GM18870 (cell line): ENCODE results near the gene SGMS1.
"Not testable (repeated sequence)": the region's sequence is repeated elsewhere in the genome, so short reads cannot be mapped to it uniquely, and the experiment has no call there.

Experiments used
- ATAC-seq: cut with Tn5 transposase; IDR thresholded peaks from one replicate; pipeline ENCODE4 v1.9.1; 2021; ENCODE audit warnings: moderate library complexity; ENCODE audit not compliant: unreplicated experiment

The SGMS1 gene

DNA sequence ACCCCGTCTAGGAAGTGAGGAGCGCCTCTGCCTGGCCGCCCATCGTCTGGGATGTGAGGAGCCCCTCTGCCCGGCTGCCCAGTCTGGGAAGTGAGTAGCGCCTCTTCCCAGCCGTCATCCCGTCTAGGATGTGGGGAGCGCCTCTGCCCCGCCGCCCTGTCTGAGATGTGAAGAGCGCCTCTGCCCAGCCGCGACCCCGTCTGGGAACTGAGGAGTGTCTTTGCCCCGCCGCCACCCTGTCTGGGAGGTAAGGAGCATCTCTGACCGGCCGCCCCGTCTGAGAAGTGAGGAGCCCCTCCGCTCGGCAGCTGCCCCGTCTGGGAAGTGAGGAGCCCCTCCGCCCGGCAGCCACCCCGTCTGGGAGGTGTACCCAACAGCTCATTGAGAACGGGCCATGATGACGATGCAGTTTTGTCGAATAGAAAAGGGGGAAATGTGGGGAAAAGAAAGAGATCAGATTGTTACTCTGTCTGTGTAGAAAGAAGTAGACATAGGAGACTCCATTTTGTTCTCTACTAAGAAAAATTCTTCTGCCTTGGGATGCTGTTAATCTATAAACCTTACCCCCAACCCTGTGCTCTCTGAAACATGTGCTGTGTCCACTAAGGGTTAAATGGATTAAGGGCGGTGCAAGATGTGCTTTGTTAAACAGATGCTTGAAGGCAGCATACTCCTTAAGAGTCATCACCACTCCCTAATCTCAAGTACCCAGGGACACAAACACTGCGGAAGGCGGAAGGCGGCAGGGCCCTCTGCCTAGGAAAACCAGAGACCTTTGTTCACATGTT is 267.9 kb downstream of the SGMS1 start:
- ATAC-seq, result not testable (repeated sequence)

DNA sequence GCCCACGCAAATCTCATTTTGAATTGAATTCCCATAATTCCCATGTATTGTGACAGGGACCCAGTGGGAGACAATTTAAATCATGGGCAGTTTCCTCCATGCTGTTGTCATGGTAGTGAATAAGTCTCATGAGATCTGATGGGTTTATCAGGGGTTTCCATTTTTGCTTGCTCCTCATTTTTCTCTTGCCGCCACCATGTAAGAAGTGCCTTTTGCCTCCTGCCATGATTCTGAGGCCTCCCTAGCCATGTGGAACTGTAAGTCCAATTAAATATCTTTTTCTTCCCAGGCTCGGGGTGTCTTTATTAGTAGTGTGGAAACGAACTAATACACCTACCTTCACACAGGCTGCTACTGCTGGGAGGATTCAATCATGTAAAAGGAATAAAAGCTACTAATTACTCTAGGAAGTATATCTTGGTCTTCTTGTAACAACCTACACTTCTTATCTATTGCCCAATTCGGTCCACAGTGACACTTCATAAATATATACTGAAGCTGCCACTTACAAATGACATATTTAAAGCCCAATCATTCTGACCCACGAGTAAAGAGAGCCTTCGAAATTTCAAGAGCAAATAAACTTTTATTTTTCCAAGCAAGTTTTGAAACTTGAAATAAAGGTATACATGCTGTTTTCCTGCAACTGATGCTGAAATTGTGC is 272.1 kb downstream of the SGMS1 start:
- ATAC-seq, result no peak

DNA sequence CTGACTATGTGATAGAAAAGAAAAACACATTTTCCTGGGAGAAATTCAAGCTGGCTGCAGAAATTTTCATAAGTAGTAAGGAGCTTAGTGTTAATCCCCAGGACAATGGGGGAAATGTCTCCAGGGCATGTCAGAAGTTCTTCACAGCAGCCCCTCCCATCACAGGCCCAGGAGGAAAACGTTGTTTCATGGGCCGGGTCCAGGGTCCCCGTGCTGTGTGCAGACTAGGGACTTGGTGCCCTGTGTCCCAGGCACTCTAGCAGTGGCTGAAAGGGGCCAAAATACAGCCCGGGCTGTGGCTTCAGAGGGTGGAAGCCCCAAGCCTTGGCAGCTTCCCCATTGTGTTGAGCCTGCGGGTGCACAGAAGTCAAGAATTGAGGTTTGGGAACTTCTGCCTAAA is 273.4 kb downstream of the SGMS1 start:
- ATAC-seq, result no peak

DNA sequence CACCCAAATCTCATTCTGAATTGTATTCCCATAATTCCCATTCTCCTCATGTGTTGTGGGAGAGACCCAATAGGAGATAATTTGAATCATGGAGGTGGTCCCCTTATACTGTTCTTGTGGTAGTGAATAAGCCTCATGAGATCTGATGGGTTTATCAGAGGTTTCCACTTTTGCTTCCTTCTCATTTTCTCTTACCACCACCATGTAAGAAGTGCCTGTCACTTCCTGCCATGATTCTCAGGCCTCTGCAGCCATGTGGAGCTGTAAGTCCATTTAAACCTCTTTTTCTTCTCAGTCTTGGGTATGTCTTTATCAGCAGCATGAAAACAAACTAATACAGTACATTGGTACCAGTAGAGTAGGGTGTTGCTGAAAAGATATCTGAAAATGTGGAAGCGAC is 274.2 kb downstream of the SGMS1 start:
- no peak for ATAC-seq

DNA sequence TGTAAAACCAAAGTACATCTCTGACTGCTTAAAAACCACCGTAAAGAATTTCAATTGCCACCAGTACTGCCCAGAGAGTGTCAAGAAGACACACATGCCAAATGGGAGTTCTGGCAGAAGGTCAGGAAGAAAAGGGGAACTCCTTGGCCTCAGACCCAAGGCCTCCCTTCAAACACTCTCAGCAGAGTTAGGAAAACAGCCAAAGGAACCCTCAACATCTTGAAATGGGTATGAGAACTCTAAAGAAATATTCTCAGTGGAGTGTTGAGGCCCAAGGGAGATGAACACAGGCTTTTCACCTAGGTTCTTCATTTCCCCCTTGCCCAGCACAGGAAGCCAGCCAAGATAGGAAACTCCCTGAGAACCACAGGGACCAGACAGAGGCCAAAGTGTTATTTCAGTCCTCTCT is 276.4 kb downstream of the SGMS1 start:
- ATAC-seq, result peak; percentile 86

DNA sequence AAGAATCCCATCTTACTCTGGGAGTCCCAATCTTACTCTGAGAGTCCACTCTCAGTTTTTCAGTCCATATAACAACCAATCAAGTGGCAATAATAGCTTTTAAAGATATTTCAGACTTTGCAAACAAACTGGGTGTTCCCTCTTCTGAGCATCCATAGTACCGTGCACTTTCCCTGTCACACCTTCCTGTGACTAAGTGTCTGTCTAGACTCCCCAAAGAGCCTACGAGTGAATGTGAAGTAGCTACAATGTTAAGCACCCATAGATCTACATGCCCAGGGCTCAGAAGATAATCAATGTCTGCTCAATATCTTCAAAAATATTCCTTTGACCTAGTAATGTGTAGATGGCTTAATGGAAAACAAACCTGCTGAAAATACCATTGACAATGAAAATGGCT is 276.8 kb downstream of the SGMS1 start:
- peak; percentile 1 for ATAC-seq

DNA sequence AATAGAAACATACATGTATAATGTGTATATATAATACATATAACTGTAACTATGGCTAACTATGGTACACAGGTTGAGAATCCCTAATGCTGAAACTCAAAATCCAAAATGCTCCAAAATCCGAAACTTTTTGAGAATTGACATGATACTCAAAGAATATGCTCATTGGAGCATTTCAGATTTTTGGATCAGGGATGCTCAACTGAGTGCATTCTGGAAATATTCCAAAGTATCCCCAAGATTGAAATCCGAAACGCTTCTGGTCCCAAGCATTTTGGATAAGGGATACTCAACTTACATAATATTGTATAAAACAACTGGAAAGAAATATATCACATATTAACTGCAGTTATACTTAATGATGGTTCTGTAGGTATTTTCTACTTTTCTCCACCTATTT is 278.2 kb downstream of the SGMS1 start:
- ATAC-seq, result no peak

DNA sequence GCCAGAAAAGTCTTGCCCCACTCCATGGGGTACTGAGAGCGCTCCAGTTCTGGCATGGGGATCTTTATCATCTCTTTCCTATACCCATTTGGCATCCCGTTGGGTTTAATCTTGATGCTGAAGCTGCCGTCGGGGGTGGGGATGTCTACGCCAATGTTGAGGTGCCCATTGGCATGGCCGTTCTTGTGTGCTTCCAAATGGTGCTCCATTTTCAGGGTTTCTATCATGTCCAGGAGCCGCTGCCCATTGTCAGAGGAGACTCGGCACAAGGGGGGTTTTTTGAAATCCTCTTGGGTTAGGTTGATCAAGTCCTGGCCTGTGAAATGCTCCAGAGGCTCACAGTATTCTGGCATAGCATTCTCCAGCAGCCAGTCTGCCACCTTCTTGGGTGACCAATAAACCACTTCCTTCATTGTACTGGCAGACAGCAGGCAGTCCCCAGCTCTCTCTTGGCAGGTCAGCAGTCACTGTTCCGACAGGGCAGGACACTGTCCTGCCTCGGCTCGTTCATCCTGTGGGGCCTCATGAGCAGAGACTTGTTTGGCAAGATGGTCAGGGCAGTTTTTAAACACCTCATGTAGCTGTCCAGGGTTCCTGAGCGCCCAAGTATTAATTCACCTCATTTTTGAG is 279.9 kb downstream of the SGMS1 start:
- ATAC-seq, result no peak

DNA sequence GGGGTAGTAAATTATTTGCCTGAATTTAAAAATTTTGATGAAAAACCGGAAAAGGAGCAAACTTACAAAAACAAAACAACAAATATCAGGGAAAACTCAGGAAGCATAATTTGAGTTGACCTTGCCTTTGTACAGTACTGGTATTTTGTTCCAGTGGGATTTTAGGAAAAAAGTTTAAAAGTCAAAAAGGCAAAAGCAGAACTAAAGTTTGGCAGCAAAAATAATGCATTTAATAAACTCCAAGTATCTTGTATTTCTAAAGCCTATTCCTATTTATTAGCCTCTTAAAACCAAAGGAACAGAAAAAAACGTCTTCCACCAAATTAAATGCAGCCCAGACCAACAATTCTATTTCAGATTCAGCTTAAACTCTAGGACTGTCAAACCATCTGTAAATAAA is 281.8 kb downstream of the SGMS1 start:
- ATAC-seq, result no peak

DNA sequence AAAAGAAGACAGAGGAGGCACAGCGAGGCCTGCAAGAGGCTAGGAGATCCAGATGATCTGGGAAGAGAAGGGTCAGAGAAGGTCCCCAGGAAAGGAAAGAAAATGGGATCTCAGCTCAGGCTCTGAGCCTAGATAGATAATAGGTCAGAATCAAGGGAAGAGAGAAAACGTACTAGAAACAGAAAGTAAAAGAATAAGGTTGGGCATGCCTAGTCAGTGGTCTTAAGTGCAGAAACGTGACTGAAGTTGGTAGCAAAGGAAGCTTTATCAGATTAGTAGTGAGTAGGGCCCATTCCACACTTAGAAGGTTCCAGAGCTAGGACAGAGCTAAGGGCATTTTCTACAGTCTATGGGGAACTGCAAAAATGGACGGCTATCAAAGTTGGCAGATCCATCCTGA is 287.6 kb downstream of the SGMS1 start:
- ATAC-seq, result peak; percentile 60

DNA sequence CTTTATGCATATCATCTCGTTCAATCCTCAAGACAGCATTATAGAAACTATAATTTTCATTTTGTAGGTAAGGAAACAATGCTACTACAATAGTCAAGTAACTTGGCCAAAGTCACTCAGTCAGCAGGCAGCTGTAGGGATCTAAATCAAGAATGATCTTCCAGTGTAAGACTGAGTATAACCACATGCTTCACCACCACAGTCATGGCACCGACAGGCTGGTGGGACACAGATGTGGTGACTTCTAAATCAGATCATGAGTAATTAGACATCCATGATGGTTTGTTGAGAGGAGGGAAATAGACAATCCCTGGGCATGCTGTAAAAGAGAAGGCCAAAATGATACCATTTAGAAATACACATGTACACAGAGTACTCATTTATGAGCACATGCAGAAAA is 288.4 kb downstream of the SGMS1 start:
- ATAC-seq, result no peak

DNA sequence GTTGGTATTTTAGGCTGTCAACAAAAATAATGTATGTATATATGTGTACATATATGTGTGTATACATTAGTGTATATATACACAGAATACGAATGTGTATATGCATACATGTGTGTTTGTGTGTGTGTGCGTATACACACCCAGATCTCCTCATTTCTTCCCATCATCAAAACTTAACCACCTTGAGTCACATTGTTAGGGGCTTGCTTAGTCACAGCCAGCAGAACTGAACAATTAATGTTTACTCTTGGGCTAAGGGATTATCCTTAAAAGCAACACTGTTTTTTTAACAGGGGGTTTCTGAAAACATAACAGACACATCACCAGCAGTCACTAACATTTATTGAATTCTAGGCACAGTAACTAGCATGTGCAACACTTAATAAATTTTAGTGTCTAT is 289.5 kb downstream of the SGMS1 start:
- ATAC-seq, result no peak

DNA sequence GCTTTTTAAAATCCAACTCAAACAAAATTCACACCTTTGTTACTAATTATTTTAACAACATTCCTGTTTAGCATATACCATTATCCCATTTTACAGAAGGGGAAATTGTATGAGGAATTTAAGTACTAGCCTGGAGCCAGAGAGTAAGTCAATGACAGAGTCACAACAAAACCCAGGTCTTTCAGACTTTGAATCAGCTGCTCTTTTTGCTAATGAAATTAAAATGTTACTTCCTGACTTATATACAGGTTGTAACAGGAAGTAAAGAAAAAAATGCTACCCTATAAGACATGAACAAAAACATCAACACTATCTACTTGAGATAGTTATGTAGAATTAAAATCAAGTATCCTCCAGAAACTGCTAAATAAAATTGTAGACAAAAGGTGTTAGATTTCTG is 289.9 kb downstream of the SGMS1 start:
- no peak for ATAC-seq

DNA sequence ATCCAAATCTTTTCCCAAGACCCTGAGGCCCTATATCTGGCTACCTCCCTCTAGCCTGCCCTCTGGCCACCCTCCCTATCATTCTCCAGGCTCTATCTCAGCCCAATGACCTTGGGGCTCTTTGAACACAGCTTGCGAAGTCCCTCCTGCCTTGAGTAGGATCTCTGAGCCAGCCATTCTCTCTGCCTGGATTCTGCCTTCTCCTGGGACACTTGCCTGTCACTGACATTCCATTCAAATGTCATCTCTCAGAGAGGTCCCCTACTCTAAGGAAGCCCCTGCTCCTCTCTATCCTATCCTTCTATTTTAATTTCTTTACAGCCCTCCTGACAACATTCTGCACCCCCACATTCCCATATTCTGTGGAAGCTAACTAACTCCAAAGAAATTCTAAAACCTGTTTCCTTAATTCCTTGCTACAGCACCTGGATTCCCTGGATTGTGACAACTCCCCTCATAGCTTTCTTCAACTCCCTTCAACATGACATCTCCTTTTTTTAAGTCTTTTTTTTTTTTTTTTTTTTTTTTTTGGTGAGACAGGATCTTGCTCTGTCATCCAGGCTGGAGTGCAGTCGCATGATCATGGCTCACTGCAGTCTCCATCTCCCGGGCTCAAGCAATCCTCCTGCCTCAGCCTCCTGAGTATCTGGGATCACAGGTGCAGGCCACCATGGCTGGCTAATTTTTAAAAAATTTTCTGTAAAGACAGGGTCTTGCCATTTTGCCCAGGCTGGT is 291.5 kb downstream of the SGMS1 start:
- no peak for ATAC-seq

DNA sequence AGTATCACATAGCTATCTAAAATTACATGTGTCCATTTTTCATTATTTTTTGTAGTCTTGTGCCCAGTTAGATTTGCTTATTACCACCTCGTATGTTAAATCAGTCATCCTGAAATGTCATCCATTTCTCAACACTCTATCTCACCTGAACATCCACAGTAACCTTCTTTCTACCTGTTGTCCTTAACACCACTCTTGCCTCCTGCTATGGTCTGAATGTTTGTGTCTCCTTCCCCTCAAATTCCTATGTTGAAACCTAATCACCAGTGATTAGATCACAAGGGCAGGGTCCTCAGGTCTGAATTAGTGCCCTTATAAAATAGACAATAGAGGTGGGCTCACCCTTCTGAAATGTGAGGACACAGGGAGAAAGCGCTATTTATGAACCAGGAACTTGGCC is 292.3 kb downstream of the SGMS1 start:
- ATAC-seq, result no peak

DNA sequence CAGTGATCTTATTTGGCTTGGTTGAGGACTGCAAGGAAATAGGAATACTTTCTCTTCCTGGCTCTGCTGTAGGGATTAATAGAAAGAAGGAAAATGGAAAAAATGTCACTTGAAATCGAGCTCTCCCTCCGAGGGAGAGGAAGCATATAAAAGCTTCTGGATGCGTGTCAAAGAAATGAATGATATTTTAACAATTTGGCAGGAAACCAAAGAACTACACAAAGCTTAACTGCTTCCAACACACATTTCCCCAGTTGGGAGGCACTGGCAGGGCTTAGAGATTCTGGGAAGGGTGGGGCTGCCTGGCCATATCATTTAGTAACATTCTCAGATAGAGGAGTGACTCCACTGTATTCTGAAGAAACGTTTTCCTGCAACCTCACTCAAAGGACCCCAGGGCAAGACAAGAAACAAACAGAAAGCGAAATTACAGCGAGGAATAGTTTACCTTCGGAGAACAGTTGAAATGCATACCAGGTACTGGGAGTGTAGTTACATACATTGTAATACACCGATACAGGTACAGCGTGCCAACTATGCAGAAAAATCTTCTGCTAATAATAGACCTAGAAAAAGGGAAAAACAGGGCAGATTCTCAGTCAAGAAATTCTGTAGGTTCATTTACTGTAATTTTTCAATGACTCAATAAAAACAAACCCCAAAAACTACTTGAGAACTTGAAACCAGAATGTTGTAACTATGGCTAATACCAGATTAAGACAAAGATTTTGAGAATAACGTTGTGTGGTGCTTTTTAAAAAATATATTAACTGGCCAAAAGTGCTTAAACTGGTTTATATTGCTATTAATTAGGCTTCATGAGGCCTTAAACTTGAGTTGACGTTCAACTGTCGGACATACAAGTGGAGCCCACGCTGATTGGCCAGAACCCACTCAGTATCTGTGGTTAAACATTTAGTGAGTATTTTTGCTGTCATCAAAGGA is 296.7 kb downstream of the SGMS1 start:
- ATAC-seq, result no peak

DNA sequence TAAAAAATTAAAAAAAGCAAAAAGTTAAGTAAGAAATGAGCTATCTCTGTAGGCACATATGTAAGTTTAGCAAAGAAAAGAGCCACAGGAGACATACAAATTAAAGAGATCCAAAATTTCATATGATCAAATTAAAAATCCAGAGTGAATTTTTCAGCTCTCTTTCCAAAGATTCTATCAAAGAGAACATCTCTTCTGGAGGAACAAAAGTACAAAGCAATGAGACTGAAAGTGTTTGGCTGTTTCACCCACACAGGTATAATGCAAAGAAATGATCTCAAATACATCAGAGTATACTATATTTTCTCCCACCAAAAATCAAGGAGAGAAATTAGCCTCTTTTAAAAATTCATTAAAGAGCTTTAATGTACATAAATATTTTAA is 297.6 kb downstream of the SGMS1 start:
- no peak for ATAC-seq

DNA sequence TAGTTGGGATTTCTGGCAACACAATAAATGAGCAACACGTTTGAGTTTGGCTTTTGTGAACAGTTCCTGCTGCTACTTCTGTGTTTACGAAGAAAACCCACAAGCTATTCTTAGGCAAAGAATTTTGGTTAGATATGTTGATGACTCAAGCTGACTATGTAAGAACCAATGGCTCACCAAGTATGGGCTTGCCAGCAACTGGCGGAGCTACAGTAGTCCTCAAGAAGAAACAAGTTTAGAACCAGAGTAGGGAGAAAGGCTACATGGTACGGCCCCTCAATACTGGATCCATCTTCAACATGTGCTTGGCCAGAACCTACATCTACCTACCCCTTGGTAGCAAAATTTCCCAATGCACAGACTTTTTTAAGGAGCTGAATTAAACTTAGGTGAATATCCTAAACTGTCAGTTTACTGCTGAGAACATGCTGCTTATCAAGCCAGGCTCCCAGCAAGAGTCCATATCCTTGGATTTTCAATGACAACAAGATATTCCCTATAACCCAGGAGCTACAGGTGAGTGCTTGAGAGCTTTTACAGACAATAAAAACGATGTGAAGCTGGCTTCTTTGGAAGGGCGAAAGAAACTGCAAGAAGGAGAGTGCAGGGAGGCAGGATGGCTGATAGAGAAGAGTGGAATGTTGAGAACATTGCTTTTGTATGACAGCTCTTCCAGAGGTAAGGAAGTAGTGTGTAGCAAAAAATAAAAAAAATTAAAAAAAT is 298.1 kb downstream of the SGMS1 start:
- ATAC-seq, result peak; percentile 59

DNA sequence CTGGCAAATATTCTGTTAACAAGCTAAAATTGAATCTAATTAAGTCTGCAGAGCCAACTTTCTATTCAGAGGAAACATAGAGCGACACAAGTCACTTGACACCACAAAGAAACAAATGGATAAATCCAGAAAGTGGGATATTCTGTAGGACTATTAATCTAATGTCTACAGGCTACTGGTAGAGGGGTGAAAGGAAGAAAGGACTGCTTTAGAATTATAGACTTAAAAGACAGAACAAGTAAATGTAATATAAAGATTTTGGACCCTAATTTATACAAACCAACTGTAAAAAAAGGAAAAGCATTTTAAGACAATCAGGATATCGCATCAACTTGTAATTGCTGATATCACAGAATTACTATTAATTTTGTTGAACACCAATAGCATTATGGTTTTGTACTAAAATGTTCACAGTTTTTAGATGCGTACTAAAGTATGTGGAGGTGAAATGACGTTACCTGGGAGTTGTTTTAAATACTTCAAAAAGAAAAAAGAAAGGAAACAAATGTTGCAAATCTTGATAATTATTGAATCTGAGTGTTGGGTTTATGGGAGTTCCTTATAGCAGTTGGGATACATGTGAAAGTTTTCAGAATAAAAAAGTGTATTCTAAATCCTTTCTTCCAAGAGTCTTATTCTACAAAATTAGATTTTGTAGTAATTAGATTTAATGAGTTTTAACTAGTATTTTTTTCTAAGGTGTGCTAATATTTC is 298.9 kb downstream of the SGMS1 start:
- ATAC-seq, result no peak
